NCI-H2107 treated with DMSO at 0.1 percent for 48 hours (cell line): ENCODE data around the gene KCNN3.

Experiments
- DNase-seq: peaks from one replicate; lab custom pipeline; 2025; ENCODE audit not compliant: unreplicated experiment; lab: John Stamatoyannopoulos, UW

Gene KCNN3

DNA sequence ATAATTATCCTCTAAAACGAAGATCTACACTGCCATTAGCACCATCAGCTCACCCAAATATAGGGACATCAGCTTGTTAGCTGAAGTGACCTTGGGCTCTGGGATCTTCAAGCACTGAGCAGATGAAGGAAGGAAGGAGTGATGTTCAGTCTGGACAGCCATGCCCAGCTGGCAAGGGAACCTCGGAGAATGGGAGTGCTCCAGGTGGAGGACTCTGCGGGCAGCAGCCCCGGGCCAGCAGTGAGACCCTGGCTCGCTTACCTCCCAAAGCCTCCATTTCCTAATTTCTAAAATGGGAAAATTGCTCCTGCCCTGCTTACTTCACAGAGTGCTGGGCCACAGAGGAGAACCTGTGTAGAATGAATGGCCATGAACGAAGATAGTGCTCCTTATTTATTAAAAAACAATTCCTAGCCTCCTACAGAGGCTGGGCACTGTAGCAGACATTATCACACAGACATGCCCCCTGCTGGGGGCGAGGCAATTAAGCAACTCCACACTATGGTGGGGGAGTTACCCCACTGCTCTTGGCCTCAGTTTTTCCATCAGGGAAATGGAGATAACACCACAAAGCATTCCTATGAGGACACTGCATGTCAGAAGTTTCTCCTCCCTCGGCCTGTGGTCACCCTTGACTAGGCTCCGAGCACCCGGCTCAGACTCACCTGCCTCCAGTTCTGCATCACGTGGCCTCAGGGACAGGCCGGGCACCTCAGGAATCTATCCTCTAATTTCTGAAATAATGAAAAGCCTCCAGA lies 117.6 kb downstream of the KCNN3 start:
- no peak for DNase-seq

DNA sequence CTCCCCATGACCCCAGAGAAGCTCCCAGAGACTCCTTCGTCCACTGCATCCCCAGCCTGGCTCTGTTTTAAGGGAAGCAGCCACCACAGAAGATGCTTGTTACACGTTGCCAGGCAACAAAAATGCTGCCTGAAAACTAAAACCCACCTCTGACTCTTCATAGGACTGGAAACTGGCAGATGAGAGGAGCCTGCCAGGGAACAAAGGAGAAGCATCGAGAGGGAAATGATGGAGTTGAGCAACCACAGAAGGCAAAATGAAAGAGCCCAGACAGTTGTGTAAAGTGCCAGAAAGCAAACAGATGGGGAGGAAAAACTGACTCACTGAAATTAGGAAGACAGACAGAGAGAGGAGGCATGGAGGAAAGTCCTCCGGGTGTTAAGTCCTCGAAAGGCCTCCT lies 118.4 kb downstream of the KCNN3 start:
- DNase-seq = peak; percentile 100

DNA sequence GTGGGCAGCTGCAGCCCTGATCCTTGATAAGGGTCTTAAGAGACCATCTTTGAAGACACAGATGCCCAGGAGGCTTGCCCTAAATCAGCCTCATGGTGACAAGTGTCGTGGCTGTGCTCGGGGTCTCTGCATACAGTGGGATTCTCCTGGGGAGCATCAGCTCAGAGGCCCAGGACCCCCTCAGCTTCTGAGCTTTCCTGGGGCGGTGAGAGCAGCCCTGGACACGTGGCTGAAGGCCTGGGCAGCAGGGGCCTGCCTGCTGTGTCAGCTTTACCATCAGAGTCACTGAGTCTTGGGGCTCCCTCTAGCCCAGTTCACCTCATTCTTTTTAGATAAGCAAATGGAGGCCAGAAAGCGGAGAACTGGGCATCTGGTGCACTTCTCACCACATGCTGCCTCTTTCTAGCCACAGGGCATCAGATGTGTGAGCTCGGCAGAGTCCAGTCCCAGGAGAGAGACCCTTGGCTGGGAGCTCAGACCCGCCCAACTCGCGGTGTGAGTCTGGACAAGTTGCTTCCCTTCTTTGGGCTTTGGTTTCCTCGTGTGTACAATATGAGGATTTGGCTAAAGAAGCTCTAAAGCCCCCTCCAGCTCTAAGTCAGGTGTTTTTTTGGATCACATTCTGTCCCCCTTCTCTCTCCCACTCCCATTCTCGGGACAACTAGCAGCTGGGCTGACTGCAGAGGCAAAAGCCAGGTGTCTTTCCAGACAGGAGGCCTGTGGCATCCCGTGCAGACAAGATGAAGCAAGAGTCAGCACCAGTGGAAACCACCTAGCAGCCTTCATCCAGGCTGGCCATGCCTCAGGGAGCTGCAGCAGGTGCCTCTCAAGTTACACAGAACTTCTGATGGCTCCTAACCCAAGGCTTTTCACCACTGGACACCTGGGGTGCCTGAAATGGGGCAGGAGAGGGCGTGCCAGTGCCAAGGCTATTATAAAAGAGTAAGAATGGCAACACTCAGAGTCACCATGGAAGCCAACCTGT lies 119.1 kb downstream of the KCNN3 start:
- peak; percentile 100 for DNase-seq

DNA sequence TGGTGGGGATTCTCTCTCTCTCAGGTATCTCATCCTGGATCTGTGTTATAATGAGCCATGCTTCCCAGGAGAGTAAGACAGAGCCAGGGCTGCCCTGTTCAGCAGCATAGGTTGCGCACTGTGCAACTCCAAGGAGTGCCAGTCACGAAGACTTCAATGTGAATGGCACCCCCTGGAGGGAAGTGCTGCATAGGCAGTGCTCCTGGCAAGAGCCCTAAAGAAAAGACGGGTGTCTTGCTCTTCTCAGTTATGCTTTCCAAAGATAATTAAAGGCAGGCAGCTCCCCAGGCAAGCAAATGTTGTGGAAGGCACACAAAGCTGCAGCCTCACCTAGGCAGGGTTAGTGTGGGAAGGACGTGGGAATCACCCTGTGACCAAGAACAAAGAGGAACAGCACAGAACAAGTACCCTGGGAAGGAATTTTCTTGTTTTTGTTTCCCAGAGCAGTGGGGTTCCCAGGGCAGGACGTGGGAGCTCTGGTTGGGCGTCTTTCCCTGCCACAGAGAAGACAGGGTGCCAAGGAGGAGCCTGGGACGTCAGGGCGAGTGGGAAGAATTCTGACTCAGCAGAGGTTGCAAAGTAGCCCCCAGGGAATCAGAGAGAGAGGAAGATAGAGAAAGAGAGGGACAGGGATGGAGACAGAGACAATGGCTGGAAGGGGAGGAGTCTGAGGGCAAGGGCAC lies 120.9 kb downstream of the KCNN3 start:
- no peak for DNase-seq

DNA sequence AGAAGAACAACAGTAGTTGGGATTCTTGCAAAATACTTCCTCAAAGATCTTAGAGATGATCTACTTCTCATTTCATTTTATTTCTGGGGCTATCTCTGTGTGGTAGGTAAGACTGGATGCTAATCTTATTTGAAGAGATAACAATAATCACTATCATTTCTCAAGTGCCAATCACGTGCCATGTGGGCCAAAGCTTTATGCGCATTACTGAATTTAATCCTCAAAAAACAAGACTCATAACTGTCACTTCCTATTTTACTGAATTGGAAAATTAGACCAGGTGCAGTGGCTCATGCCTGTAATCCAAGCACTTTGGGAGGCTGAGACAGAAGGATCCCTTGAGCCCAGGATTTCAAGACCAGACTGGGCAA lies 121.7 kb downstream of the KCNN3 start:
- DNase-seq = no peak

DNA sequence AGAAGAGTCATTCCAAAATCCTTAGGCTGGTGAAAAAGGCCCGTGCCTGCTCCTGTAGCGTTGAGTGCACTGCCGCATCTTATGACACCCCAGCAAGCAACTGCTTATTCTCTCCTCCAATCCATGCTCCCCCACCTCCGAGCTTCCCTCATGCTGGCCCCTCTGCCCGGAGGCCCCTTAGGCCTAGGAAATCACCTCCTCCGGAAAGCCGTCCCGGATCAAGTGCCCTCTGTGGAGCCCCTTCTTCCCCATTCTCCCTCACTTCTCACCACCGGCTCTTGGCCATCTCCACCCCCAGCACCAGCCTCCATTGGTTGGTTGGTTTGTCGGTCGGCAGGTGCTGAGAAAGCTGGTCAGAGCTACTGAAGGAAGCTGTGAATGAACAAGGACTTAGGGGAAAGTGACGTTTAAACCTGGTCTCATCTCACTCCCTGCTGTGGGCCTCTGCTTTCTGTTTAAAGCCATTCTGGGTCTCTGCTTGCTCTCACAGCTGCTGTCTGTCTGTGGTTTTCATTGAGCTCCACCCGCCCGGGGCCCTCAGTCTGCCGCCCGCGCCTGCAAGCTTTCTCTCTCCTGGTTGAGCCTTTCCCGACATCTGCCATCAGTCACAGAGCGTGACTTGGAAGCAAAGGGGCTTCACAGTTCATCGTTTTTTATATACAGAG lies 122.2 kb downstream of the KCNN3 start:
- DNase-seq = peak; percentile 98

DNA sequence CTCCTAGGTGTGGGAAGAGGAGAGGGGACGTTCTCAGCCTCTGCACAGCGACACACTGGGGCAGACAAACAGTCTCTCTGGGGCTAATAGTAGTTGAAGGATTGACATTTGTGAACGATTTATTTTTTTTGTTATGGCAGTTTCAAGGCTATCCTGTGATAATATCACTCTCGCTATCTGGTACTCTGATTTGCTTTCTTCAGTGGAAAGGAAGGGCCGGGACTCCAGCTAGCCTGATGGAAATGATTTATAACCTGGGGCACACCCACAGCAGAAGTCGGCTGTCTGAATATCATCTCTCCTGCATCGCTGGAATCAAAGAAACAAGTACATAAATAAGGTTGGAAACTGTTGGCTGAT lies 122.7 kb downstream of the KCNN3 start:
- no peak for DNase-seq

DNA sequence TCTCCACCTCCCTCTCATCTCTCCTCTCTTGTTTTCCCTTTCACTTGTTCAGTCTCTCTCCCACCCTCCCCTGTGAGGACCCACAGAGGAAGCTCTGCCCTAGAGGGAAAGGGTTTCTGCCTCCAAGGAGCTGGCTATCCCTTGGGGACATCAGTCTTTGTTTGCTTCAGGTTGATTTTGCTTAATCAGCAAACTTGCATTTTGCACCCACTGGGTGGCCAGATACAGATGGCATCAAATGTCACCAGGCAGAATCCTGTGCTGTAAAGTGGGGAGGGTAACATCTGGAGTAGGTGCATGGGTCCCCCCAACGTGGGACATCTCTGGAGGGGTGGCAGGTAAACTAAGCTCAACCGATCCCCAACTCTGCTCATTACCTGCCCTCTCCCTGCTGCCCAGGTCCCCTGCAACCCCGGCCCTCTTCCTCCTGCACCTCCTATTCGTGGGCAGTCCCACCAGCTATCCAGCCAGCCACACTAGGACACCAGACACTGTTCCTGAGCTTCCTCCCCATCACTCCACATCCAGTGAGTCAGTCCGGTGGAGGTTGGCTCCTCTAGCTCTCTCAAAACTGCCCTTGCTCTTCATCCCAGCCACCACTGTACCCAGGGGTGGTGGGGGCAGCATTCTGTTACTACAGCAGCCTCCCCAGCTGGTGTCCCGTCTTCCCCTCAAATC lies 123.3 kb downstream of the KCNN3 start:
- DNase-seq = no peak

DNA sequence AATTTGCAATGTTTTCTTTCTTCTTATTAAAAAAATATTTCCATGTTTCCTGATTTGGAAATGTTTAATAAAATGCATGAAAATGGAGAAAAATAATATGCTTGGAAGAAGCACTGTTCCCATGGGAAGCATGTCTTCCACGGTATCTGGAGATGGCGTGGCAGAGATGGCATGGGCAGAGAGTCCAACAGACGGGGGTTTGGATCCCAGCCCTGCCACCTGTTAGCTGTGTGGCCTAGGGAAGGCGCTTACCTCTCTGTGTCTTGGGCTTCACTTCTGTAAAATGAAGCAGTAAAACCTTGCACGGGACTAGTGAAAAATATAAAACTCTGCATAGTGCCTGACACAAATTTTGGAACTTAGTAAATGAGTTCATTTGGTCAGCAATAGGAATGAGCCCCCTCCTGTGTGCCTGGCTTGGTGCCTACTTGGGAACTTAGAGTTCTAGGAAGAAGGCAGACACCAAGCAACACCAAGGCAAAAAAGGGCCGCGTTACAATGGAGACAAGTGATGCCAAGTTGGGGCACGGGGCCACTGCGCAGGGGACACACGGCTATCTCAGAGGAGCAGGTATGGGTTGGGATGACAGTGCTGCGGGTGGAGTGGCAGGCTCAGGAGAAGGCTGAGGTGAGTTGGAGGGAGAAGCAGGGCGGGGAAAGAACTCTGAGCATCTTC lies 124.2 kb downstream of the KCNN3 start:
- no peak for DNase-seq

DNA sequence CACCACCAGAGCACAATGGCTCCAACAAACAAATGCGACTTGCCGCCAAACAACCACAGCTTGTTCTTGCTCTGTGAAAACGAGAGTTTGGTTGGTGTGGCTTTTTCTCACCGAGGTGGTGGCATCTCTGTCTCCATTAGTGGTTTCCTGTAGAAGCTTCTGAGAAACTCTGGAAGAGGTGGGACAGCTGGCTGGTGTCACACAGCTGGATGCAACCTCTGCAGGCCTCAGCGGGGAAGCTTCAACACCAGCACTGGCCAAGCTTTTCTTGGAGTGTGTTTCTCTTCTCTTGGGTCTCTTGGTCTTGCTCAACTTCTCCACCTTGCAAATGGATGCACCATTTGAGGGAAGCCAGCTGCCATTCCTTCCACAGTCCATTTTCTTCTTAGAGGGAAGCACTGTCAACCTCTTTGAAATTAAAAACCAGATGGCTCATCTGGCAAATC lies 124.8 kb downstream of the KCNN3 start:
- DNase-seq = no peak

DNA sequence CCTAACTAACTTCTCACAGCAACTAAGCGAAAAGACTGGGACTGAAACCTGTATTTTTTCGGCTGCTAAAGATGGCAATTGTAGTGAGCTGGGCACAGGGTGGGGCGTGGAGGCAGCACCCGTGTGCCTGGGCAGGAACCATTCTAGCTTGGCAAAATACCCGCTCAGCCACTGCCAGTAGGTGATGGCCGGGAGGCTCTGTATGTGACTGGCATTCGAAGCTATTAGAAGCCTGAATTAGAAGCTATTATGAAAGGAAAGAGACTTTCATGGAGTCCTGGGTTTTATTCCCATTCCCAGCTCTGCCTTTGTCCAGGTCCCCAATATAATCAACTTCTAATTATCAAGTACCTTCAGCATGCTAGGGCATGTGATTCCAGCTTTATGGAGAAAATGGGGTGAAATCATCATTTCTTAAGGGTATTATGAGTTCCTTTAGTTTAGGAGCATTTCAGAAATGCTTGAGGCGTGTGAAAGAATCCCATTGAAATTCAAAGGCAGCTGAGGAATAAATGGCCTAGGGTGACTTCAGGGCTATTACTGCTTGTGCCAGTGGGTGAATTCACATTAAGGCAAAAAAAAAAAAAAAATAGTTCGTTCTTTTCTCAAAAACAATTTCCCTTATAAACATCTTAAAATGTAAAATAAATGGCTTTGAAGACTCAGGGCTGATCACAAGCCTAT lies 125.6 kb downstream of the KCNN3 start:
- no peak for DNase-seq

DNA sequence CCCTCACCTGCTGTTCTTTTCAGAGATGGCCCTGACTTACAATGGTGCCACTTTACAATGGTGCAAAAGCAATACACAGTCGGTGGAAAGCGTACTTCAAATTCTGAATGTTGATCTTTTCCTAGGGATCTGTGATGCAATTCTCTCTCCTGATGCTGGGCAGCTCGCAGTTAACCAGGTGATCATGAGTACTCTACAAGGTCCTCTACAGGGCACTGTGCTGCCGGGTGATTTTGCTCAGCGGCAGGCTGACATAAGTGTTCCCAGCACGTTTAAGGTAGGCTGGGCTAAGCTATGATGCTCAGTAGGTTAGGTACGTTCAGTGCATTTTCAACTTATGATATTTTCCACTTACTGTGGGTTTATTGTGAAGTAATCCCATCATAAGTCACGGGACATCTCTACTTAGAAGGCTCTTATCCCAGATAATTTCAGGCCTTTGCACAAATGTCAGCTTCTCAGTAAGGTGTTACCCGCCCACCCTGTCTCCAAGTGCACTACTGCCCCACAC lies 126.5 kb downstream of the KCNN3 start:
- peak; percentile 96 for DNase-seq

DNA sequence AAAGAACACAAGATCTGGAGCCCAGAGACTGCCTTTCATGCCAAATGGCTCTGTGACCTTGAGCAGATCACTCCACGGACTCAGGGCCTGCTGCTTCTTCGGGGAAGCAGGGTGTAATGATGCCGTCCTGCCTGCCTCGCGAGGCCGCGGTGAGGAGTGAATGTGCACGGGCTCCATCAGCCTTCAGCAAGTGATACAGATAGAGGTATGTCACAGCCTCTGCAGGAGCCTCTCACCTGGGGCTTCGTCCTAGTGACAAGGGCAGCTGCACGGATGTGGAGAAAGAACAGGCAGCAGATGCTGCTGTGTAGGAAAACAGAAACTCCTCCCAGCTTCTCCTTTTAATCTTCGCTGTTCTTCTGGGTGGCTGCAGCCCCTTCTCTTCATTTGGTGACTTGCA lies 127.5 kb downstream of the KCNN3 start:
- DNase-seq = no peak

DNA sequence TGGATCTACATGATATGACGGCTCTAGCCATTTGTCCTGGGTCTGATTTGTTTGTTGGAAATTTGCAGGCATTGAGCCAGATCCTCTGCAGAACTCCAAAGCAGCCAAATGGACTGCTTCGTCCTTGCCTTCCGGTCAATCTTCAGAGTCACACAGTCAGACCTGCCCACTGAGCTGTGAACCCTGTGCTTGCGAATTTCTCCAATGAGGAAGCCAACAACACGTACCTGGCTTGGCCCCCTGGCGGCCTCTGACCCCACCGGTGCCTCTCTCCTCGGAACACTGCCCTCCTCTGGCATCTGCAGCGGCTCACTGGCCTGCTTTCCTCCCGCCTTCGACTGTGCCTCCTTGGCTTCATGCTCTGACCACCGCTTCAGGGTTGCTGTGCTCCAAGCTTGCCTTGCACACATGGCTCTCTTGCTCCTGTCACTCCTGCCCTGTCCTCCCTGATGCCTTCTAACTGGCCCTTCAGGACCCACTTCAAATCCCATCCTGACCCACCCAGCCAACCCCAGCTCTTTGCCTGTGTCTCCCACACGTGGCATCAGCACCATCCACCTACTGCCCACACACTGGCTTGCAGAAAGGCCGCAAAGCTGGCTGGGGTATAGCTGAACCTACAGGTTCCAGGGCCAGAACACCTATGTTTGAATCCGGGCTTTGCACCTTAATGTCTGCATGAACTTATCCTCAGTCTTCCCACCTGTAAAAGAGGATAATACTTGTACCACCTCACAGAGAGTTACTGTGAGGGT lies 128.2 kb downstream of the KCNN3 start:
- no peak for DNase-seq

DNA sequence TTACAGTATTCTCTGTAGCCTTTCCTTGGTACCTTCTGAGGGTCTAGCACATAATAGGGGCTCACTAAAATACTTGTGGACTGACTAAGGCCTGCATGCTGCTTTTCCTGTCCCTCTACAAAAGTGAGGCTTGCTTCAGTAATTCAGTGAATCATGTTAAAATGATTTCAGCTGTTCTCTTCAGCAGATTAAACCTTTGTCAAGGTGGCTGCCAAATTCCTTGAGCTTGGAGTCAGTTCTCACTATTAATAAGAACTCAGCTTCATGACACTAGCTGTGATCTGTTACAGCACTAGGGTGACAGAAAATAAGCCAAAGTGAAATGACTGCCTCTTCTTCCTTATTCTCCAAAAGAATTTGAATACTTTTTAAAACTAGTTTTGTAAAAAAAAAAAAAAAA lies 128.8 kb downstream of the KCNN3 start:
- DNase-seq = no peak

DNA sequence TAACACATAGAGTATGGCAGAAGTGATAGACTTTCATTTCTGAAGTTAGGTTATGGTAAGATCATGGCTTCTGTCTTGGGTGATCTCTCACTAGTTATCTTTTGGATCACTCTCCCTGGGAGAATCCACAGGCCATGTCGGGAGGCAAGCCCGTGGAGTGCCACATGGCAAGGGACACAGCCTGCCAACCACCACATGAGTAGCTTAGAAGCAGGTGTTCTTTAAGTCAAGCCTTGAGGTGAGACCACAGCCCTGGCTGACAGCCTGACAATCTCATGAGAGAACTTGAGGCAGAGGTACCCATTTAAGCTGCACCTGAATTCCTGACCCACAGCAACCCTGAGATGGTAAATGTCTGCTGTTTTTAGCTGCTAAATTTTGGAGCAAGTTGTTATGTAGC lies 130.4 kb downstream of the KCNN3 start:
- peak; percentile 59 for DNase-seq

DNA sequence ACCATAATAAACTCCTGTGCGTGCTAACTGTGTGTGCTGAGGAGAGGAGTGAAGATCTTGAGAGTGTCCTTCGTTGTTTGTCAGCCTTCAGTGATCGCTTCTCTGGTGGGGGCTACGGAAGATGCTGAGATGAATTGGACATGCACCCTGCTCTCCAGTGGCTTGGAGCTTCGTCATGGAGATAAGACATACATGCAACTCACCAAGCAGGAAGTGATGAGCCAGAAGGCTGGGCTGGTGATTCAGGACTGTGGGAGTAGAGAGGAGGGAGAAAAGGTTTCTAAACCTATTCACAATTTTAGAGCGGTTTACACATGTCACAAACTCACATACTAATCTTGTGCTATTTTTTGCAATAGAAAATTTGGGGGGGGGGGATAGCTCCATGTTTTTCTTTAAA lies 133.2 kb downstream of the KCNN3 start:
- no peak for DNase-seq

DNA sequence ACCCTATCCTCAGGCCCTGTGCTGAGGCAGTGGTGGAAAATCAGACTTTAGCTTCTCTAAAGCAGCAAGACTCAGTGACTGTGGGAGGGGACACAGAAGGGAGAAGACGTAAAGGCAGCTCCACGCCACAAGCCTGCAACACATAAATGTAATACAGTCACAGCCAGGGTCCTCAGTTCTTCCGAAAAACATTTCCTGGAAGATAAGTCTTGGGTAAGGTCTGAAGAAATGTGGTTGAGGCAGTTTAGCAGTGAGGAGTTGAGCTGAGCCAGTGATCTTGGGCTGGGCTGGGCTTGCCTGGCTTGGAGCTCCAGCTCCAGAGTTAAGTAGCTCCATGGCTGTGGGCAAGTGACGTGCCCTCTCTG lies 134.3 kb downstream of the KCNN3 start:
- DNase-seq = no peak
